Esophagus squamous epithelium (tissue), 5 donors: ENCODE data around the gene TCEAL6. TPM values are rescaled to one million over a fixed set of nuclear protein-coding genes. Genes with fewer than 3 reads are reported as not detected.
"Not testable (repeated sequence)": the region's sequence is repeated elsewhere in the genome, so short reads cannot be mapped to it uniquely, and the experiment has no call there.

Source experiments
- DNase-seq: peaks from one replicate; lab custom pipeline; 2025; lab: John Stamatoyannopoulos, UW
- H3K27ac ChIP-seq, 4 donors: fragments of 200-600 bp; sonication (generic); one replicate each; pipeline ENCODE4 v1.5.1; 2016 to 2019; ENCODE audit warnings: mild to moderate bottlenecking in 1 of 4
- H3K27me3 ChIP-seq, 4 donors: fragments of 200-600 bp; sonication (generic); 1 replicate in 3 of 4; 2 replicates in 1 of 4; pipeline versions ENCODE4 v1.5.1 to v1.6.0; 2017 to 2021; ENCODE audit warnings: antibody characterized with exemption in 1 of 4
- H3K36me3 ChIP-seq, 3 donors: fragments of 200-600 bp; sonication (generic); one replicate each; pipeline ENCODE4 v1.5.1; 2016 to 2019
- H3K4me1 ChIP-seq, 3 donors: fragments of 200-600 bp; sonication (generic); one replicate each; pipeline ENCODE4 v1.5.1; 2017 to 2019
- H3K4me3 ChIP-seq, 4 donors: fragments of 200-600 bp; sonication (generic); 1 replicate in 3 of 4; 2 replicates in 1 of 4; pipeline ENCODE4 v1.5.1; 2016 to 2019; ENCODE audit warnings: mild to moderate bottlenecking in 2 of 4, moderate library complexity in 1 of 4
- H3K9me3 ChIP-seq, 3 donors: fragments of 200-600 bp; sonication (generic); one replicate each; pipeline ENCODE4 v1.5.1; 2016 to 2019
- CTCF ChIP-seq, 6 experiments: fragments of 450-650 bp in 4 of 6; fragments of 200-600 bp in 2 of 6; sonication (generic) in 2 of 6; IDR thresholded peaks; one replicate each; pipeline ENCODE4 v1.5.1; 2016 to 2019; ENCODE audit warnings: antibody characterized with exemption in 6 of 6, mild to moderate bottlenecking in 4 of 6, moderate library complexity in 4 of 6
- POLR2A ChIP-seq, 4 donors: fragments of 450-650 bp; IDR thresholded peaks; one replicate each; pipeline ENCODE4 v1.6.1; 2017; ENCODE audit warnings: antibody characterized with exemption in 4 of 4, mild to moderate bottlenecking in 4 of 4, moderate library complexity in 3 of 4
- WGBS, 2 donors: methylation state at CpG; one replicate each; pipeline ENCODE4 v1.1.5; 2018; 5-methylcytosine and 5-hydroxymethylcytosine counted together
- intact Hi-C: fragments of 100-400 bp; cut with DNase I; formaldehyde crosslinking; loops from one replicate; pipeline ENCODE4 v1.15.0; 2022
- total RNA-seq, 4 donors: library from RNA; depleted of rRNA; stranded (reverse); fragments of >200 nt; gene quantifications; one replicate each; pipeline ENCODE4 v1.1.0, GENCODE V29; 2016
- donor health status: DM: yes; HTN: yes; CAD: no.

TCEAL6 gene
- not detected for total RNA-seq

- H3K4me3 ChIP-seq, H3K4me1 ChIP-seq, H3K27ac ChIP-seq, DNase-seq, H3K9me3 ChIP-seq, intact Hi-C loops, H3K36me3 ChIP-seq: not testable (repeated sequence)
- WGBS, 2 donors, result no CpG with 5 or more reads among the region's 31 CpGs
- peaks cover 0 to 17% (median 0%) of the 10 kb centered on the region in 4 donors for H3K27me3 ChIP-seq
Observed at GRCh38 chrX:102142274-102142673, at the start of gene TCEAL6. Gene TCEAL6 (minus strand): TSS chrX:102142481.

GRCh38 chrX:102185967-102186720, 43.9 kb upstream of the TCEAL6 start:
- no peak for DNase-seq
- Histone ChIP-seq H3K4me3 (no peak overlapping the region), H3K27ac (no peak overlapping the region), H3K4me1 (no peaks in the 10 kb centered on the region), H3K36me3 (no peaks in the 10 kb centered on the region), H3K27me3 (no peaks in the 10 kb centered on the region), H3K9me3 (peaks cover 0 to 11% (median 0%) of the 10 kb centered on the region in 3 donors)
- no peak for TF ChIP-seq CTCF (IDR thresholded peaks at IDR 0.05)
- TF ChIP-seq POLR2A (IDR thresholded peaks at IDR 0.05), result no peak
- intact Hi-C loops, result no loop called here
- WGBS, 2 donors, result 71 to 74% methylated on average over 7 of the region's 7 CpGs

GRCh38 chrX:102155806-102156179, 13.5 kb upstream of the TCEAL6 start, which contains the start of gene BEX5:
Gene BEX5 (minus strand): TSS chrX:102155977. CDS start chrX:102154265, 1,712 bp downstream.
- WGBS, 2 donors, result 0 to 33% methylated on average over 5 to 7 of the region's 15 CpGs
- intact Hi-C loops, result no loop called here
- Histone ChIP-seq H3K4me1 (peaks cover 0 to 15% (median 0%) of the 10 kb centered on the region in 3 donors), H3K9me3 (no peaks in the 10 kb centered on the region), H3K36me3 (no peaks in the 10 kb centered on the region), H3K27ac (peak within 1 kb of the TSS in 3 of 4 donors; percentile 36 to 40 (median 40)), H3K4me3 (peak within 1 kb of the TSS; percentile 23 to 64 (median 49)), H3K27me3 (peaks cover 0 to 5% (median 0%) of the 10 kb centered on the region in 4 donors)
- no peak for DNase-seq
- no peak for TF ChIP-seq CTCF (IDR thresholded peaks at IDR 0.05)
- peak in 1 of 4 donors; percentile 60 for TF ChIP-seq POLR2A (IDR thresholded peaks at IDR 0.05)

GRCh38 chrX:102154900-102155805, 12.9 kb upstream of the TCEAL6 start:
- Histone ChIP-seq H3K36me3 (no peaks in the 10 kb centered on the region), H3K27ac (peak overlapping the region in 3 of 4 donors; percentile 36 to 40 (median 40)), H3K4me1 (peaks cover 0 to 15% (median 0%) of the 10 kb centered on the region in 3 donors), H3K4me3 (peak overlapping the region; percentile 23 to 64 (median 49)), H3K9me3 (no peaks in the 10 kb centered on the region), H3K27me3 (peaks cover 0 to 5% (median 0%) of the 10 kb centered on the region in 4 donors)
- no peak for DNase-seq
- intact Hi-C loops, result no loop called here
- no peak for TF ChIP-seq POLR2A (IDR thresholded peaks at IDR 0.05)
- 2 to 45% methylated on average over 17 to 30 of the region's 32 CpGs for WGBS, 2 donors

GRCh38 chrX:102154218-102154860, 12.1 kb upstream of the TCEAL6 start:
- H3K36me3 ChIP-seq, result no peaks in the 10 kb centered on the region
- peaks cover 0 to 15% (median 0%) of the 10 kb centered on the region in 3 donors for H3K4me1 ChIP-seq
- no peak for DNase-seq
- WGBS, 2 donors, result 0 to 19% methylated on average over 2 to 10 of the region's 11 CpGs
- no peak overlapping the region for H3K27ac ChIP-seq
- peaks cover 0 to 5% (median 0%) of the 10 kb centered on the region in 4 donors for H3K27me3 ChIP-seq
- H3K9me3 ChIP-seq, result no peaks in the 10 kb centered on the region
- H3K4me3 ChIP-seq, result peak overlapping the region in 2 of 4 donors; percentile 53 to 64
- intact Hi-C loops, result no loop called here
- peak in 2 of 6 experiments; percentile 9 to 14 for TF ChIP-seq CTCF (IDR thresholded peaks at IDR 0.05)
- TF ChIP-seq POLR2A (IDR thresholded peaks at IDR 0.05), result no peak

GRCh38 chrX:102141631-102142030, 650 bp downstream of the TCEAL6 start:
- peaks cover 0 to 17% (median 0%) of the 10 kb centered on the region in 4 donors for H3K27me3 ChIP-seq
- DNase-seq, H3K4me1 ChIP-seq, intact Hi-C loops, H3K27ac ChIP-seq, H3K36me3 ChIP-seq, H3K9me3 ChIP-seq, H3K4me3 ChIP-seq: not testable (repeated sequence)
- WGBS, 2 donors, result 25 to 32% methylated on average over 2 to 11 of the region's 19 CpGs

- 36 to 65% methylated on average over 9 to 15 of the region's 16 CpGs for WGBS, 2 donors
- H3K4me3 ChIP-seq, intact Hi-C loops, H3K4me1 ChIP-seq, DNase-seq, H3K27ac ChIP-seq, H3K9me3 ChIP-seq, H3K36me3 ChIP-seq: not testable (repeated sequence)
- H3K27me3 ChIP-seq, result peaks cover 0 to 17% (median 0%) of the 10 kb centered on the region in 4 donors
Observed at GRCh38 chrX:102140876-102141275, 1.4 kb downstream of the TCEAL6 start.
